ENCODE results near the gene MOK.

The MOK gene

GRCh38 chr14:102226356-102227125, 78.4 kb downstream of the MOK start:
- no peak for TF ChIP-seq EZH2phosphoT487 (conservative IDR thresholded peaks at IDR 0.05; ENCODE audit: low read length)
- no peak for TF ChIP-seq CTCF (IDR thresholded peaks at IDR 0.05; ENCODE audit: insufficient read depth, low read length, poor library complexity, severe bottlenecking)
- no peaks in the 10 kb centered on the region for H3K79me2 ChIP-seq (ENCODE audit: insufficient read depth, low read length)
- no peaks in the 10 kb centered on the region for H3K9me3 ChIP-seq (ENCODE audit: insufficient read depth, low read length)
- H3K9me2 ChIP-seq (replicated peaks; ENCODE audit: insufficient read depth, low read length) = no peaks in the 10 kb centered on the region
- no peak overlapping the region for H3K4me3 ChIP-seq (ENCODE audit: insufficient read depth, low read length, poor library complexity, severe bottlenecking)
- no peaks in the 10 kb centered on the region for H3K27me3 ChIP-seq (ENCODE audit: low read length)
- no peaks in the 10 kb centered on the region for H4K20me1 ChIP-seq (ENCODE audit: low read depth, low read length)
- 0 out of 2 replicates have a peak, but pooled peaks cover 3% of the 10 kb centered on the region for H3F3A ChIP-seq (ENCODE audit: insufficient read depth)
- H2AFZ ChIP-seq (ENCODE audit: low read depth, low read length, severe bottlenecking) = no peak overlapping the region
- H3K27ac ChIP-seq (ENCODE audit: low read depth, low read length) = no peak overlapping the region
- no peak overlapping the region for H3K9ac ChIP-seq (ENCODE audit: low read length)
- H3K36me3 ChIP-seq (ENCODE audit: low read length) = no peaks in the 10 kb centered on the region
- H3K4me2 ChIP-seq (ENCODE audit: low read depth, low read length, poor library complexity, severe bottlenecking) = no peak overlapping the region

- no peak overlapping the region for H3K27ac ChIP-seq (ENCODE audit: low read depth, low read length)
- no peaks in the 10 kb centered on the region for H3K79me2 ChIP-seq (ENCODE audit: insufficient read depth, low read length)
- H3K27me3 ChIP-seq (ENCODE audit: low read length) = no peaks in the 10 kb centered on the region
- H3F3A ChIP-seq (ENCODE audit: insufficient read depth) = 0 out of 2 replicates have a peak, but pooled peaks cover 3% of the 10 kb centered on the region
- no peaks in the 10 kb centered on the region for H3K9me2 ChIP-seq (replicated peaks; ENCODE audit: insufficient read depth, low read length)
- no peaks in the 10 kb centered on the region for H3K36me3 ChIP-seq (ENCODE audit: low read length)
- no peak overlapping the region for H2AFZ ChIP-seq (ENCODE audit: low read depth, low read length, severe bottlenecking)
- TF ChIP-seq EZH2phosphoT487 (conservative IDR thresholded peaks at IDR 0.05; ENCODE audit: low read length) (no peak), CTCF (IDR thresholded peaks at IDR 0.05; ENCODE audit: insufficient read depth, low read length, poor library complexity, severe bottlenecking) (no peak)
- H3K4me2 ChIP-seq (ENCODE audit: low read depth, low read length, poor library complexity, severe bottlenecking) = no peak overlapping the region
- H3K4me3 ChIP-seq (ENCODE audit: insufficient read depth, low read length, poor library complexity, severe bottlenecking) = no peak overlapping the region
- no peaks in the 10 kb centered on the region for H4K20me1 ChIP-seq (ENCODE audit: low read depth, low read length)
- no peaks in the 10 kb centered on the region for H3K9me3 ChIP-seq (ENCODE audit: insufficient read depth, low read length)
- no peak overlapping the region for H3K9ac ChIP-seq (ENCODE audit: low read length)
Measured at GRCh38 chr14:102225936-102226335, 79.0 kb downstream of the MOK start.

- Histone ChIP-seq H3K36me3 (ENCODE audit: low read length) (no peaks in the 10 kb centered on the region), H3K9me3 (ENCODE audit: insufficient read depth, low read length) (no peaks in the 10 kb centered on the region), H3K27ac (ENCODE audit: low read depth, low read length) (no peak overlapping the region), H3K4me2 (ENCODE audit: low read depth, low read length, poor library complexity, severe bottlenecking) (no peak overlapping the region), H3K9me2 (replicated peaks; ENCODE audit: insufficient read depth, low read length) (no peaks in the 10 kb centered on the region), H2AFZ (ENCODE audit: low read depth, low read length, severe bottlenecking) (no peak overlapping the region), H3K27me3 (ENCODE audit: low read length) (no peaks in the 10 kb centered on the region), H4K20me1 (ENCODE audit: low read depth, low read length) (no peaks in the 10 kb centered on the region), H3K9ac (ENCODE audit: low read length) (no peak overlapping the region), H3F3A (ENCODE audit: insufficient read depth) (0 out of 2 replicates have a peak, but pooled peaks cover 3% of the 10 kb centered on the region), H3K79me2 (ENCODE audit: insufficient read depth, low read length) (no peaks in the 10 kb centered on the region), H3K4me3 (ENCODE audit: insufficient read depth, low read length, poor library complexity, severe bottlenecking) (no peak overlapping the region)
- TF ChIP-seq CTCF (IDR thresholded peaks at IDR 0.05; ENCODE audit: insufficient read depth, low read length, poor library complexity, severe bottlenecking) = no peak
- no peak for TF ChIP-seq EZH2phosphoT487 (conservative IDR thresholded peaks at IDR 0.05; ENCODE audit: low read length)
Measured at GRCh38 chr14:102225386-102225785, 79.6 kb downstream of the MOK start.

Data from SU-DHL-6 (cell line).